GM12878 (cell line): ENCODE measurements around the gene MYO7A. TPM values are rescaled to one million over a fixed set of nuclear protein-coding genes. Genes with fewer than 3 reads are reported as not detected.

Experiments used
- ATAC-seq: fragments of 200-7000 bp; cut with Tn5 transposase; 3 replicates; pipeline ENCODE4 v1.9.1; 2020; ENCODE audit warnings: mild to moderate bottlenecking, moderate library complexity
- BruUV-seq: library from RNA; stranded (reverse); fragments of 400-500 nt; replicated peaks from 2 replicates; lab custom pipeline; 2021; lab: Mats Ljungman, UMichigan
- CTCF ChIA-PET: fragments of 300-600 bp; sonication (Branson Sonifier 250); formaldehyde crosslinking; extraction: SDS; loops from one replicate; lab custom pipeline; 2021; ENCODE audit warnings: inconsistent platforms; lab: Yijun Ruan, JAX
- POLR2A ChIA-PET: fragments of 350-600 bp; formaldehyde crosslinking; extraction: SDS; loops from one replicate; lab custom pipeline; 2021; ENCODE audit warnings: inconsistent platforms; lab: Charles Lee
- RAD21 ChIA-PET: fragments of 300-600 bp; sonication (Branson Sonifier 250); formaldehyde crosslinking; loops from one replicate; lab custom pipeline; 2023; ENCODE audit warnings: antibody characterized with exemption; ENCODE audit not compliant: unreplicated experiment; lab: Charles Lee
- SMC1A ChIA-PET: fragments of 300-600 bp; sonication (Branson Sonifier 250); formaldehyde crosslinking; loops from one replicate; lab custom pipeline; 2023; ENCODE audit not compliant: unreplicated experiment, uncharacterized antibody; lab: Charles Lee
- DNase-seq: peaks from one replicate; pipeline ENCODE4 v3.0.0-alpha.2; 2011; ENCODE audit warnings: low read depth, low spot score
- FAIRE-seq: peaks from 3 replicates; lab custom pipeline; 2011; peaks lifted over from hg19 to GRCh38; lab: Jason Lieb, UNC
- H2AFZ ChIP-seq: 2 replicates; pipeline ENCODE4 v1.6.0; 2011; ENCODE audit warnings: low read depth, low read length, control low read depth; ENCODE audit not compliant: control insufficient read depth
- H3K27ac ChIP-seq: 2 replicates; pipeline ENCODE4 v1.5.1; 2011; ENCODE audit warnings: control low read depth; ENCODE audit not compliant: control insufficient read depth, insufficient read depth
- H3K27me3 ChIP-seq, 2 experiments: replicated peaks in 1 of 2; 2 replicates each; pipeline versions ENCODE4 v1.6.0 to v1.6.1; 2011; ENCODE audit warnings: low read length in 1 of 2; ENCODE audit not compliant: control insufficient read depth in 2 of 2, insufficient read depth in 2 of 2
- H3K36me3 ChIP-seq, 2 experiments: 2 replicates each; pipeline ENCODE4 v1.5.1; 2011; ENCODE audit warnings: low read length in 1 of 2; ENCODE audit not compliant: control insufficient read depth in 2 of 2, insufficient read depth in 2 of 2
- H3K4me1 ChIP-seq: 2 replicates; pipeline ENCODE4 v1.6.1; 2011; ENCODE audit warnings: mild to moderate bottlenecking, low read length, moderate library complexity, mixed read lengths; ENCODE audit not compliant: control insufficient read depth, insufficient read depth
- H3K4me2 ChIP-seq: 2 replicates; pipeline ENCODE4 v1.6.0; 2011; ENCODE audit warnings: control low read depth; ENCODE audit not compliant: control insufficient read depth, insufficient read depth
- H3K4me3 ChIP-seq: fragments of 200-600 bp; sonication (generic); 2 replicates; pipeline ENCODE4 v1.5.1; 2016
- H3K79me2 ChIP-seq: 2 replicates; pipeline ENCODE4 v1.6.0; 2011; ENCODE audit warnings: low read length; ENCODE audit not compliant: control insufficient read depth, insufficient read depth
- H3K9ac ChIP-seq: 2 replicates; pipeline ENCODE4 v1.8.0; 2011; ENCODE audit warnings: low read length, control low read depth, mixed read lengths; ENCODE audit not compliant: control insufficient read depth, insufficient read depth
- H3K9me3 ChIP-seq: replicated peaks from 3 replicates; pipeline ENCODE4 v1.5.1; 2011; ENCODE audit warnings: mild to moderate bottlenecking, low read length; ENCODE audit not compliant: control insufficient read depth, insufficient read depth
- H4K20me1 ChIP-seq: 2 replicates; pipeline ENCODE4 v1.6.0; 2011; ENCODE audit not compliant: control insufficient read depth, insufficient read depth
- EZH2 ChIP-seq: IDR thresholded peaks from 2 replicates; pipeline ENCODE4 v1.6.1; 2012; ENCODE audit warnings: low read depth, mild to moderate bottlenecking, control low read depth, inconsistent platforms, low read length, borderline replicate concordance; ENCODE audit not compliant: control insufficient read depth
- MTA2 ChIP-seq: fragments of 450-650 bp; IDR thresholded peaks from 2 replicates; pipeline ENCODE4 v1.6.1; 2016; ENCODE audit warnings: low read depth, mild to moderate bottlenecking, moderate library complexity
- MYC ChIP-seq: IDR thresholded peaks from 2 replicates; pipeline ENCODE4 v1.6.1; 2011; ENCODE audit warnings: mild to moderate bottlenecking, low read length, moderate library complexity, inconsistent platforms; ENCODE audit not compliant: insufficient read depth, insufficient replicate concordance, insufficient read length, severe bottlenecking
- NFIC ChIP-seq: IDR thresholded peaks from 2 replicates; pipeline ENCODE4 v1.6.1; 2012; ENCODE audit warnings: low read depth, mild to moderate bottlenecking, inconsistent platforms, low read length, moderate library complexity
- NR2C1 ChIP-seq: fragments of 450-650 bp; IDR thresholded peaks from 2 replicates; pipeline ENCODE4 v1.6.1; 2017; ENCODE audit warnings: antibody characterized with exemption, mild to moderate bottlenecking, moderate library complexity
- POU2F2 ChIP-seq: IDR thresholded peaks from 3 replicates; pipeline ENCODE4 v1.6.1; 2011; ENCODE audit warnings: low read depth, mild to moderate bottlenecking, low read length, borderline replicate concordance
- RAD21 ChIP-seq: IDR thresholded peaks from 2 replicates; pipeline ENCODE4 v1.6.1; 2011; ENCODE audit warnings: mild to moderate bottlenecking, low read depth, low read length, moderate library complexity; ENCODE audit not compliant: insufficient read depth
- RCOR1 ChIP-seq: conservative IDR thresholded peaks from 2 replicates; pipeline ENCODE4 v1.6.1; 2012; ENCODE audit warnings: low read depth, low read length, improper control_type of control experiment
- REST ChIP-seq: IDR thresholded peaks from 2 replicates; pipeline ENCODE4 v1.6.1; 2012; ENCODE audit warnings: mild to moderate bottlenecking, low read depth, low read length
- SMARCA5 ChIP-seq: fragments of 450-650 bp; IDR thresholded peaks from 2 replicates; pipeline ENCODE4 v1.6.1; 2017; ENCODE audit warnings: mild to moderate bottlenecking
- TCF12 ChIP-seq: IDR thresholded peaks from 2 replicates; pipeline ENCODE4 v1.6.1; 2011; ENCODE audit warnings: low read depth, mild to moderate bottlenecking, low read length
- ZNF24 ChIP-seq: fragments of 450-650 bp; IDR thresholded peaks from 2 replicates; pipeline ENCODE4 v1.6.1; 2017; ENCODE audit warnings: antibody characterized with exemption, mild to moderate bottlenecking
- ZSCAN29 ChIP-seq: fragments of 450-650 bp; IDR thresholded peaks from 2 replicates; pipeline ENCODE4 v1.6.1; 2017; ENCODE audit warnings: mild to moderate bottlenecking, moderate library complexity
- ZZZ3 ChIP-seq: IDR thresholded peaks from 2 replicates; pipeline ENCODE4 v1.6.1; 2011; ENCODE audit warnings: low read depth; ENCODE audit not compliant: control insufficient read depth, insufficient read length
- WGBS: methylation state at CpG from one replicate; pipeline ENCODE4 v1.1.6; 2016; ENCODE audit warnings: low lambda C conversion rate; ENCODE audit not compliant: insufficient replicate concordance, insufficient coverage; ENCODE audit errors: missing lambda C conversion rate; 5-methylcytosine and 5-hydroxymethylcytosine counted together
- in situ Hi-C: fragments of 300-500 bp; cut with MboI; formaldehyde crosslinking; loops from 9 replicates; pipeline ENCODE4 v1.14.3; 2018; ENCODE audit warnings: mixed read lengths
- intact Hi-C: fragments of 100-400 bp; cut with micrococcal nuclease; formaldehyde crosslinking; loops from one replicate; pipeline ENCODE4 v1.14.2; 2022; ENCODE audit not compliant: unreplicated experiment
- polyA plus RNA-seq, 11 experiments: library from polyadenylated mRNA; depleted of rRNA in 4 of 11; unstranded in 6 of 11; stranded (reverse) in 5 of 11; fragments of >200 nt; fragmentation: Nextera tagmentation in 4 of 11; fragmentation: Illumina TruSeq in 1 of 11; extraction: Ambion mirVana in 4 of 11; extraction: Trizol in 1 of 11; gene quantifications; 1 replicate in 1 of 11; 2 replicates in 10 of 11; pipeline versions ENCODE4 v1.2.1 to v1.2.3, GENCODE V29; 2011 to 2016; ENCODE audit warnings: inconsistent platforms in 2 of 11, missing spikeins in 2 of 11, low read depth in 1 of 11
- total RNA-seq, 4 experiments: library from RNA; depleted of rRNA in 3 of 4; stranded (reverse); fragments of >200 nt in 3 of 4; fragmentation: Illumina TruSeq in 1 of 4; extraction: Trizol in 1 of 4; gene quantifications; 2 replicates each; pipeline versions ENCODE4 v1.2.1 to v1.2.3, GENCODE V29; 2013 to 2021
- TF ChIP-seq, protein P1 (sequence below): fragments of 450-650 bp; IDR thresholded peaks from 2 replicates; pipeline ENCODE4 v1.6.1; 2016; ENCODE audit warnings: mild to moderate bottlenecking

MYO7A gene
- total and polyA plus RNA-seq, 10 of the 15 experiments (the other 5 are each of a cell fraction or from before 2014, with no cell fraction given) = 0.01 to 0.21 (median 0.04) TPM; not detected in 6

GRCh38 chr11:77249427-77249826, 121.4 kb downstream of the MYO7A start:
- no peak for TF ChIP-seq NFIC
- TF ChIP-seq ZNF24 = no peak
- TF ChIP-seq TCF12 = no peak
- no peak for TF ChIP-seq POU2F2
- no peak for TF ChIP-seq RAD21
- TF ChIP-seq REST = no peak
- no peak for TF ChIP-seq SMARCA5
- no peak for TF ChIP-seq MYC
- TF ChIP-seq ZSCAN29 = no peak
- TF ChIP-seq MTA2 = no peak
- TF ChIP-seq ZZZ3 = no peak
- TF ChIP-seq NR2C1 = no peak
- no peak for TF ChIP-seq EZH2
- TF ChIP-seq RCOR1 = no peak
- TF ChIP-seq, protein P1, sequence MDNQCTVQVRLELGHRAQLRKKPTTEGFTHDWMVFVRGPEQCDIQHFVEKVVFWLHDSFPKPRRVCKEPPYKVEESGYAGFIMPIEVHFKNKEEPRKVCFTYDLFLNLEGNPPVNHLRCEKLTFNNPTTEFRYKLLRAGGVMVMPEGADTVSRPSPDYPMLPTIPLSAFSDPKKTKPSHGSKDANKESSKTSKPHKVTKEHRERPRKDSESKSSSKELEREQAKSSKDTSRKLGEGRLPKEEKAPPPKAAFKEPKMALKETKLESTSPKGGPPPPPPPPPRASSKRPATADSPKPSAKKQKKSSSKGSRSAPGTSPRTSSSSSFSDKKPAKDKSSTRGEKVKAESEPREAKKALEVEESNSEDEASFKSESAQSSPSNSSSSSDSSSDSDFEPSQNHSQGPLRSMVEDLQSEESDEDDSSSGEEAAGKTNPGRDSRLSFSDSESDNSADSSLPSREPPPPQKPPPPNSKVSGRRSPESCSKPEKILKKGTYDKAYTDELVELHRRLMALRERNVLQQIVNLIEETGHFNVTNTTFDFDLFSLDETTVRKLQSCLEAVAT = no peak
- TF ChIP-seq, all 136 proteins: peak for 0
- Histone ChIP-seq H3K36me3 (no peaks in the 10 kb centered on the region), H3K27me3 (no peaks in the 10 kb centered on the region), H3K4me2 (no peak overlapping the region), H2AFZ (no peak overlapping the region), H3K4me3 (no peak overlapping the region), H3K9ac (no peak overlapping the region), H3K9me3 (no peaks in the 10 kb centered on the region), H3K4me1 (no peaks in the 10 kb centered on the region), H3K79me2 (no peaks in the 10 kb centered on the region), H4K20me1 (no peaks in the 10 kb centered on the region), H3K27ac (no peak overlapping the region)
- 16% methylated on average over 3 of the region's 3 CpGs for WGBS
- FAIRE-seq (no peak), ATAC-seq (no peak), DNase-seq (no peak)
- intact Hi-C loops (no loop called here), in situ Hi-C loops (no loop called here)
- CTCF ChIA-PET = interaction anchor here (0.7 to 1.3 kb wide), 4 partner anchors 13 to 405 kb away, joined by 3 to 4 read pairs (median 3); no protein-coding TSS in a partner anchor
- no TSS peak for BruUV-seq
- RAD21 ChIA-PET = no interaction called here
- SMC1A ChIA-PET = no interaction called here
- POLR2A ChIA-PET = interaction anchor here (0.7 kb wide), 1 partner anchor 1217 kb away, joined by 3 read pairs; no protein-coding TSS in a partner anchor
